Endothelial cell (in vitro differentiated cells): ENCODE results near the gene DTD1. TPM values are rescaled to one million over a fixed set of nuclear protein-coding genes. Genes with fewer than 3 reads are reported as not detected.

Experiments
- DNase-seq: peaks from one replicate; pipeline ENCODE4 v3.0.0; 2021; ENCODE audit warnings: low spot score
- H3K27ac Mint-ChIP-seq: one replicate; pipeline ENCODE4 v1.8.0; 2021; ENCODE audit warnings: mixed read lengths, inconsistent platforms; ENCODE audit not compliant: unreplicated experiment
- H3K27me3 Mint-ChIP-seq: one replicate; pipeline ENCODE4 v1.8.0; 2021; ENCODE audit warnings: mild to moderate bottlenecking, moderate library complexity, mixed read lengths, inconsistent platforms; ENCODE audit not compliant: unreplicated experiment
- H3K36me3 Mint-ChIP-seq: one replicate; pipeline ENCODE4 v1.8.0; 2021; ENCODE audit warnings: mild to moderate bottlenecking, low read depth, mixed read lengths, inconsistent platforms; ENCODE audit not compliant: unreplicated experiment
- H3K4me1 Mint-ChIP-seq: one replicate; pipeline ENCODE4 v1.8.0; 2021; ENCODE audit warnings: mild to moderate bottlenecking, mixed read lengths, inconsistent platforms; ENCODE audit not compliant: unreplicated experiment
- H3K4me3 Mint-ChIP-seq: one replicate; pipeline ENCODE4 v1.8.0; 2021; ENCODE audit warnings: mild to moderate bottlenecking, mixed read lengths, inconsistent platforms; ENCODE audit not compliant: unreplicated experiment
- H3K9me3 Mint-ChIP-seq: one replicate; pipeline ENCODE4 v1.8.0; 2021; ENCODE audit warnings: mixed read lengths, inconsistent platforms; ENCODE audit not compliant: unreplicated experiment
- CTCF ChIP-seq: fragments of 200-600 bp; sonication (generic); IDR thresholded peaks from one replicate; pipeline ENCODE4 v1.5.0; 2021; ENCODE audit warnings: antibody characterized with exemption; ENCODE audit not compliant: unreplicated experiment
- total RNA-seq: library from RNA; stranded (reverse); fragmentation: NEBNext Ultra II Directional; extraction: Animal tissue kit (Norgen Biotek cat#: 25700); gene quantifications from one replicate; pipeline ENCODE4 v1.2.1, GENCODE V29; 2021; ENCODE audit not compliant: unreplicated experiment

DTD1 gene
- total RNA-seq, 1 donor from 2014 or later = 31.0 TPM

DNA sequence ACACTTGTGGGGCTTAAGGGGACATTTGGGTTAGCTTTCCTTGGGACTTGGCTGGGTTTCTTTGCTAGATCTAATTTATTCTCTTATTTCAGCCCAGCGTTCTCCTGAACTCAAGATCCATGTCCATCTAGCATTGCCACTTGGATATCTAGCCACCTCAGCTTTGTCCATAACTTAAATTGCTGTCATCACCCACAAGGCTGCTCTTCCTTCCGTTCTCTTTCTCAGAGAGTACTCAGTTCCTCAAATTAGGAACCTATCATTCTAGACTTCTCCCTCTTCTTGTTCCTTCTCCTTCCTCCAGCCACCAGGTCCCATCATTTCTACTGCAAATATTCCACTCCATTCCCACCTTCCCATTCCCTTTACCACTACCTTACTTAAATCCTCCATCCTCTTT lies 16.3 kb upstream of the DTD1 start:
- H3K4me3 Mint-ChIP-seq = no peak overlapping the region
- H3K36me3 Mint-ChIP-seq = peaks cover 12% of the 10 kb centered on the region
- H3K9me3 Mint-ChIP-seq = peaks cover 5% of the 10 kb centered on the region
- no peak overlapping the region for H3K27ac Mint-ChIP-seq
- no peak for DNase-seq
- H3K4me1 Mint-ChIP-seq = peaks cover 7% of the 10 kb centered on the region
- TF ChIP-seq CTCF = no peak
- peaks cover 5% of the 10 kb centered on the region for H3K27me3 Mint-ChIP-seq

DNA sequence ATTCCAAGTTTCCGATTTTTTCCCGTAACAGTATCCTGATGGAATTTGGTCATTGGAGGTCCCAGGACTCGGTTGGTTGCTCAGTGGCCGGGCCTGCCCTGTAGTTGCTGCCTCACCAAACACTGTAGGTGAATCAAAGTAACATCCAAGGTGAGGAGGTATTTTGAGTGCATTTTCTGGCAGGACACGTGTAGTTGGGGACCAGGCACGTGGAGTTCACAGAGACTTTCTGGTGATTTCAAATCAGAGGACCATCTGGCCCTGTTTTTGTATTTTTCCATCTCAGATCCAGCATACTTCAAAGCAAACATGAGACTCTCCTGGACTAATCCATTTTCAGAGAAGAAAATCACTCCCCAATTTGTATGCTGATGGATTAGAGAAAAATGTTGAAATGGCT lies 9.9 kb upstream of the DTD1 start:
- H3K4me1 Mint-ChIP-seq = no peaks in the 10 kb centered on the region
- H3K9me3 Mint-ChIP-seq = no peaks in the 10 kb centered on the region
- H3K27me3 Mint-ChIP-seq = no peaks in the 10 kb centered on the region
- no peaks in the 10 kb centered on the region for H3K36me3 Mint-ChIP-seq
- no peak for TF ChIP-seq CTCF
- H3K27ac Mint-ChIP-seq = no peak overlapping the region
- H3K4me3 Mint-ChIP-seq = no peak overlapping the region
- no peak for DNase-seq

DNA sequence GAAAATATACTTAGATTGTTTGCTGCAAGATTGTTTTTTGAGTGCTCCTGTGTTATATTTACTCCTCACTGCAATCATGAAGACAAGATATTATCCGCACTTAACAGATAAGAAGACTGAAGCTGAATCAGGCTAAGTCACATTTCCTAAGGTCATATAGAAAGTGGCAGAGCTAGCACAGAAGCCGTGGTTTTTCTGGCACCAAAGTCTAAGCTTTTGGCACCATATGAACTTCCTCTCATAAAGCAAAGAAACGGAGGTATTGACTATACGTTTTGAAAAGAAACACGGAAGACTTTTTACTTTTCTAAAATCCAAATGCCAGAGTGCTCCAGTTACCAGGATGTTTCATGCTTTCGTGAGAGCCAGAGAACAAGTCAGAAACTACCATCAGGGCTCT lies 9.3 kb upstream of the DTD1 start:
- no peak overlapping the region for H3K27ac Mint-ChIP-seq
- no peaks in the 10 kb centered on the region for H3K36me3 Mint-ChIP-seq
- no peak overlapping the region for H3K4me3 Mint-ChIP-seq
- no peaks in the 10 kb centered on the region for H3K27me3 Mint-ChIP-seq
- TF ChIP-seq CTCF = no peak
- H3K4me1 Mint-ChIP-seq = no peaks in the 10 kb centered on the region
- no peak for DNase-seq
- no peaks in the 10 kb centered on the region for H3K9me3 Mint-ChIP-seq

DNA sequence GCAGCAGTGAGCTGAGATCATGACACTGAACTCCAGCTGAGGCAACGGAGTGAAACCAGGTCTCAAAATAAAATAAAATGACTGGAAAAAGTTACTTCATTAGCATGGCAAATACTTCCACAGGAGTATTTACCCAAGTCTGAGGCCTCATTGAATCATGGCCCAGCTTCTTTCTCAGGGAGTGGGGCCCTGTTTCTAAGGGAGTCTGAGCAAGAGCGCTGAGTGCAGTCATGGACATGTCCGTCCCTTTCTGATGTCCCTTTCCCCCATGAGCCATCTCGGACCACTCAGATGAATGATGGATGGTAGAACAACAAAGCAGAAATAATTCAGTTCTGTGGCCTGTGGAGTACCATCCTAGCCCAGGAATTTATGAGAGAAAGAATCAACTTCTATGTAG lies 7.8 kb upstream of the DTD1 start:
- Mint-ChIP-seq H3K9me3 (no peaks in the 10 kb centered on the region), H3K4me1 (no peaks in the 10 kb centered on the region), H3K27me3 (no peaks in the 10 kb centered on the region), H3K36me3 (no peaks in the 10 kb centered on the region), H3K4me3 (no peak overlapping the region), H3K27ac (no peak overlapping the region)
- no peak for TF ChIP-seq CTCF
- no peak for DNase-seq

- Mint-ChIP-seq H3K36me3 (no peaks in the 10 kb centered on the region), H3K27me3 (peaks cover 4% of the 10 kb centered on the region), H3K27ac (no peak overlapping the region), H3K4me3 (no peak overlapping the region), H3K4me1 (peaks cover 4% of the 10 kb centered on the region), H3K9me3 (no peaks in the 10 kb centered on the region)
- no peak for TF ChIP-seq CTCF
- no peak for DNase-seq
Observed at GRCh38 chr20:18585134-18585533, 2.7 kb upstream of the DTD1 start.
